Lung microvascular endothelial cell (primary cell): ENCODE results near the gene BBLN. TPM values are rescaled to one million over a fixed set of nuclear protein-coding genes. Genes with fewer than 3 reads are reported as not detected.
"Not testable (repeated sequence)": the region's sequence is repeated elsewhere in the genome, so short reads cannot be mapped to it uniquely, and the experiment has no call there.

ENCODE experiments used
- DNase-seq, 2 donors: peaks; one replicate each; pipeline versions ENCODE4 v3.0.0 to v3.0.0-alpha.2; 2010; ENCODE audit warnings: low read depth in 2 of 2
- total RNA-seq: library from RNA; depleted of rRNA; stranded (reverse); fragments of >200 nt; gene quantifications from 2 replicates; pipeline ENCODE4 v1.2.1, GENCODE V29; 2014

BBLN gene
- total RNA-seq: 31.8 and 48.2 TPM in 2 replicates

GRCh38 chr9:128159784-128160602 is at the start of gene BBLN:
Gene BBLN, plus strand, starts transcription at chr9:128160265. Its CDS starts 143 bp downstream, at chr9:128160408.
- DNase-seq: peak; percentile 90 to 95

- DNase-seq: not testable (repeated sequence)
Measured at GRCh38 chr9:128111726-128112125, 48.3 kb upstream of the BBLN start.

- DNase-seq: no peak
Measured at GRCh38 chr9:128113526-128114325, 46.3 kb upstream of the BBLN start.

- no peak for DNase-seq
Measured at GRCh38 chr9:128114326-128115186, 45.5 kb upstream of the BBLN start.

- no peak for DNase-seq
Measured at GRCh38 chr9:128115187-128116103, 44.6 kb upstream of the BBLN start.

- DNase-seq: no peak
Measured at GRCh38 chr9:128116104-128117083, 43.7 kb upstream of the BBLN start.

GRCh38 chr9:128117613-128118471 is 42.2 kb upstream of the BBLN start:
- DNase-seq: peak; percentile 88 to 91

- no peak for DNase-seq
Measured at GRCh38 chr9:128118472-128118857, 41.6 kb upstream of the BBLN start.

GRCh38 chr9:128118971-128119665 is 40.9 kb upstream of the BBLN start:
- DNase-seq: no peak

GRCh38 chr9:128120061-128120740 is 39.9 kb upstream of the BBLN start:
- no peak for DNase-seq

- no peak for DNase-seq
Measured at GRCh38 chr9:128120741-128121465, 39.2 kb upstream of the BBLN start.

GRCh38 chr9:128121466-128121810 is 38.6 kb upstream of the BBLN start:
- DNase-seq: no peak

GRCh38 chr9:128121924-128122808 is 37.9 kb upstream of the BBLN start:
- no peak for DNase-seq

GRCh38 chr9:128122809-128123175 is 37.3 kb upstream of the BBLN start:
- DNase-seq: no peak

- no peak for DNase-seq
Measured at GRCh38 chr9:128123451-128124080, 36.5 kb upstream of the BBLN start.
